Hindlimb muscle (tissue), 1 donor: Measurements from ENCODE around the gene LSM7. TPM values are rescaled to one million over a fixed set of nuclear protein-coding genes. Genes with fewer than 3 reads are reported as not detected.

ENCODE experiments used
- DNase-seq: peaks from one replicate; pipeline ENCODE4 v3.0.0-alpha.2; 2013
- polyA plus RNA-seq: library from polyadenylated mRNA; unstranded; fragments of 120-200 nt; gene quantifications from one replicate; pipeline ENCODE4 v1.2.1, GENCODE V29; 2013; ENCODE audit not compliant: insufficient read length

The LSM7 gene
- polyA plus RNA-seq, 1 donor, result 71.7 TPM

DNA sequence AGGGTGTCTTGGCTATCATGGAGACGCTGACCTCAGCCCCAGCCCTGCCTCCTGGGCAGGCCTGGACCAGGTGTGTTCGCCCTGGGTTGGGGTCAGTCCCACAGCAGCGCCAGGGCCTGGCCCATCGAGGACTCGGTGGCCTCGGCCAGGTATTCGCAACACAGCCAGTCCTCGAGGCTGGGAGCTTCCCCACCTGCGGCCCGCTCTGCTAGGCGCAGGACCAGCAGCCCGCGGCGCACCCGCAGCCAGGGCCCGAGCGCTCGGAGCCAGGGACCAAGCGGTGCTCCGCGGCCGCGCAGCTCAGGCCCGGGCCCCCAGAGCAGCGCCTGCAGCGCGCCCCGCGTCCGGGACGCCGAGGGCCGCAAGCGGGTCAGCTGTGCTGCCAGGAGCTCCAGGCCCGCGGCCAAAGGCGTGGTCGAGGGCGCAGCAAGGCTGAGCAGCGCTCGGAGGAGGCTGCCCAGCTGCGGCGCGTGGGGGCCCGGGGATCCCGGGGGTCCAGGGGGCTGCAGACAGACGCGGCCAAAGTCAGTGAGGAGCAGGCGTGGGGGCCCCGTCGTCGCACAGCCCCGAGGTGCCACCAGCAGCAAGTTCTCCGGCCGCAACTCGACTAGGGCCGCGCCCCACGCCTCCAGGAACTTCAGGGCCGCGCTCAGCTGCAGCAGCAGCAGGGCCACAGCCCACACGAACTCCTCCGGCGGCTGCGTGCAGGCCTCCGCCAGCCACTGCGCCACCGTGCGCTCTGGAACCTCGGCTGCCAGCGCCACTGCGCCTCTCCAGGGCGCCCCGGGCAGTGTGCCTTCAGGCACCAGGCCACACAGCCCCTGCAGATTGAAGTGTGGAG, 52.6 kb downstream of the LSM7 start:
- DNase-seq, result no peak

DNA sequence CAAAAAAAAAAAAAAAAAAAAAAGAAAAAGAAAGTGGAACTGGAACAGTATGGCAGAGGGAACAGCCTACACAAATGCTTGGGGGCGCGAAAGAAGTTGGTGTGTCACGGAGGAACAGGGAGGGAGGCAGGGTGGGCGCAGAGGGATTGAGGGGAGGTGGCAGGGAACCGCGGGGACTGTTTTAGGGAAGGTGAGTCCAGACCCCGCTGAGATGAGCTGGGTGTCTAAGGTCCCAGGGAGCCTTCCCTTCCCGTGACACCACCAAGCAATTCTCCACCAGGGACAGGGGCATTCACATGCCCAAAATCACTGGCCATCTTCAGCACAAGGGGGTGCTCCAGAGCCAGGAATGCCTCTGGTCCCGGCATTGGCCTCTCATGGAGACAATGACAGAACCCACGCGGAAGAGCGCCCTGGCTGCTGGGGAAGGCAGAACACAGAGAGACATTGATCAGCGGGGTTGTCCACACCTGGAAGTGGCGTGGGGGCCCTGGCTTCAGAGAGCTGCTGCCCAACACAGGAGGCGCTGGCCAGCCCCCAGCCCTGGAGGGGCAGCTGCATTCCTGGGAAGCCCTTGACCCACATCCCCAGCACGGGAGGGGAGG, 53.4 kb downstream of the LSM7 start:
- DNase-seq, result no peak

DNA sequence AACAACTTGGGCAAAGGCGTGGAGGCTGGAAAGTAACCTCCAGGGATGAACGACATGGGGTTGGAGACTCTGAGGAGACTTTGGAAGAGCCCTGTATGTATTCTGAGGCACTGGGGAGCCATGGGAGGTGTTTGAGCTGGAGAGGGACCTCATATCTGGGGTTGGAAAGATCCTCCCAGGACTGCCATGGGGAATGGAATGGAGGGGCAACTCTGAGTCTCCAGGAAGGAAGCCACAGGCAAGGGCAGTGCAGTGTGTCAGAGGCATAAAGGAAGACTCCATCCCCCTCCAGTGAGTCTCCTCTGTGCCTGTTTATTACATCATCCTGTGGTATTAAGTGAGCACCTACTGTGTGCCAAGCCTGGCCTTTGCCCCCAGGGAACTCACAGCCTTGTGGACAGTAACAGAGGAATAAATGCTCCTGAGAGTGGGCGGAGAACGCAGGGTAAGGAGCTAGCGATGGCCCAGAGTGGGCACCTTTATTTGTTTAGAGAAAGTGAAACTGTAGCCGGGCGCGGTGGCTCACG, 54.1 kb downstream of the LSM7 start:
- DNase-seq, result no peak

DNA sequence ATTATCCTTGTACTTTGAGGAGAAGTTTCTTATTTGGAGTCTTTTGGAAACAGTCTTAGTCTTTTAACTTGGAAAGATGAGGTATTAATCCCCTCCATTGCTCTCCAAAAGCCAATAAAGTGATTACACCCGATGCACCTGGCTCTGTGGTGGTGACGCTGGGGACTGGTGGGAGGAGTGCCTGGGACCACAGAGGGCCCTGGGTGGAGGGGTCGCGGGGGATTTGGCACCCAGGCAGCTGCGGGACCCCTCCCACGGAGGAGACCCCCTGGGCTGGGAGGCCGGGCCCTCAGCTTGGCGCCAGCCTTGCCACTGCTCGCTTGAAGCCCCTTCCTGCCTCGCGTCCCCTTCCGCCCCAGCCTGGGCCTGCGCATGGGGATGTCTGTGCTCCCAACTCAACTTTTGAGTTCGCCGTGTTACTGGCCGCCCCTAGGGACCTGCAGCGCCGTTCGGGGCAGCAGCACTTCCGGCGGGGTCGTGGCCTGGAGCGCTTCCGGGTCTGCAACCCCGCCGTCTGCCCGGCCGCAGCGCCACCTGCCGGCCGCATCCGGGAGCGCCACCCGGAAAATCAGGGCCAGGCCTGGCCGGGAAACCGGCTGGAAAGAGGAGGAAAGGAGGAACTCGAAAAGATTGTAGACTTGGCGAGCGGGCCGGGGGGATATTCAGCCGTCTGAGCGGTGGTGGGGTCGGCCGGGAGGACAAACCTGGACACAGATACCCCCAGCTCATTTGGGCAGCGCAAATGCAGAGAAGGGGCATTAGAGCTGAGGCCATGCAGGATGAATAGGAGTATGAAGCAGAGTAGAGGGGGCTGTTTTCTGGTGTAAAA, 54.8 kb downstream of the LSM7 start:
- peak; percentile 79 for DNase-seq

Other genes with a start within 250 kb of the LSM7 start
- gene MOB3A, start 232.3 kb downstream of the LSM7 start, polyA plus RNA-seq, result 18.3 TPM
- 2.9 TPM for gene IZUMO4, start 231.7 kb downstream of the LSM7 start, polyA plus RNA-seq
- 66.5 TPM for gene AP3D1, start 177.0 kb downstream of the LSM7 start, polyA plus RNA-seq
- gene DOT1L, start 164.7 kb downstream of the LSM7 start, polyA plus RNA-seq, result 24.7 TPM
- 77.7 TPM for gene PLEKHJ1, start 92.3 kb downstream of the LSM7 start, polyA plus RNA-seq
- 78.2 TPM for gene SF3A2, start 91.8 kb downstream of the LSM7 start, polyA plus RNA-seq
- 8.1 TPM for gene AMH, start 79.3 kb downstream of the LSM7 start, polyA plus RNA-seq
- gene JSRP1, start 72.2 kb downstream of the LSM7 start, polyA plus RNA-seq, result 111 TPM
- not detected for gene PEAK3, start 46.4 kb downstream of the LSM7 start, polyA plus RNA-seq
- gene LINGO3, start 20.4 kb downstream of the LSM7 start, polyA plus RNA-seq, result 0.14 TPM
- 52.5 TPM for gene SPPL2B, start 98 bp upstream of the LSM7 start, polyA plus RNA-seq
- 0.67 TPM for gene TMPRSS9, start 31.7 kb upstream of the LSM7 start, polyA plus RNA-seq
- gene TIMM13, start 99.0 kb upstream of the LSM7 start, polyA plus RNA-seq, result 98.0 TPM
- 69.3 TPM for gene LMNB2, start 128.4 kb upstream of the LSM7 start, polyA plus RNA-seq
- gene GADD45B, start 147.5 kb upstream of the LSM7 start, polyA plus RNA-seq, result 8.3 TPM